Left renal pelvis (tissue), 4 donors: ENCODE data around the gene MLH1. TPM values are rescaled to one million over a fixed set of nuclear protein-coding genes. Genes with fewer than 3 reads are reported as not detected.
"Not testable (repeated sequence)": the region's sequence is repeated elsewhere in the genome, so short reads cannot be mapped to it uniquely, and the experiment has no call there.

ENCODE experiments used
- DNase-seq, 4 donors: peaks; one replicate each; pipeline ENCODE4 v3.0.0-alpha.2; 2013; ENCODE audit warnings: low read depth in 4 of 4, low spot score in 3 of 4
- polyA plus RNA-seq, 4 donors: library from polyadenylated mRNA; unstranded; fragments of 120-200 nt; gene quantifications; one replicate each; pipeline ENCODE4 v1.2.1, GENCODE V29; 2013; ENCODE audit not compliant: insufficient read length in 4 of 4

The MLH1 gene
- polyA plus RNA-seq, 4 donors = 41.5 to 53.5 (median 50.0) TPM

GRCh38 chr3:37031096-37031682 lies 37.9 kb downstream of the MLH1 start:
- DNase-seq = no peak

DNA sequence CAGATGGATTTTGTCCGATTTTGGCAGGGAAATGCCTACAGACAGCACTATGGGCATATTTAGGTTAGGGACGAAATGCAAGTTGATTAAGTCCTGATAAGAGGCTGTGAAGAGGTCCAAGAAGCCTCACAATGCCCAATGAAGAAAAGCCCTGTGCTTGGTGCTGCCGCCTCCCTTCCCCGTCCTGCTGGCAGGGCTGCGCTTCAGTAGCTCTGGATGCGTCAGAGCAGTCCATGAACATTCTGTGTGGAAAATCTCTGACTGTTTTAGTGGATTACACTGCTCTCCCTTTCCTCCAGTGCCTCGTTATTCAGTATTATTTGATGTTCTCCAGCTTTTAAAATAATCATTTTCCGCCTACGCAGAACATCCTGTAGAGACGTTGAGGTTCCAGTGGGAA lies 39.6 kb downstream of the MLH1 start:
- no peak for DNase-seq

- no peak for DNase-seq
Measured at GRCh38 chr3:37037352-37037751, 44.0 kb downstream of the MLH1 start.

- DNase-seq = no peak
Measured at GRCh38 chr3:37039161-37039846, 46.0 kb downstream of the MLH1 start.

DNA sequence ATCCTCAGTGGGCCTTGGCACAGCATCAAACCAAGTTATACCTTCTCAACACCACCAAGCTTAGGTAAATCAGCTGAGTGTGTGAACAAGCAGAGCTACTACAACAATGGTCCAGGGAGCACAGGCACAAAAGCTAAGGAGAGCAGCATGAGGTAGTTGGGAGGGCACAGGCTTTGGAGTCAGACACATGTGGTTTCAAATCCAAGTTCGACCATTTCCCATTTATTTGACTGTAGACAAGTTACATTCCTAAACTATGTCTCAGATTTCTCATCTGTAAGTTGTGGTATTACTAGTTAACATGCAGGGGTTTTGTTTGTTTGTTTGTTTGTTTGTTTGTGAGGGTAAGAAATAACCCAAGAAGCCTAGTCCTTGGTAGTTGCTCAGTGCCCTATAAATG lies 46.9 kb downstream of the MLH1 start:
- DNase-seq = no peak

GRCh38 chr3:37041546-37042195 lies 48.4 kb downstream of the MLH1 start:
- DNase-seq = no peak

- DNase-seq = not testable (repeated sequence)
Measured at GRCh38 chr3:37042712-37043111, 49.4 kb downstream of the MLH1 start.

DNA sequence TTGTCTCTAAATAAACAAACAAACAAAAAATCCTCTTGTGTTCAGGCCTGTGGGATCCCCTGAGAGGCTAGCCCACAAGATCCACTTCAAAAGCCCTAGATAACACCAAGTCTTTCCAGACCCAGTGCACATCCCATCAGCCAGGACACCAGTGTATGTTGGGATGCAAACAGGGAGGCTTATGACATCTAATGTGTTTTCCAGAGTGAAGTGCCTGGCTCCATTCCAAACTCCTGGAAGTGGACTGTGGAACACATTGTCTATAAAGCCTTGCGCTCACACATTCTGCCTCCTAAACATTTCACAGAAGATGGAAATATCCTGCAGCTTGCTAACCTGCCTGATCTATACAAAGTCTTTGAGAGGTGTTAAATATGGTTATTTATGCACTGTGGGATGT lies 57.0 kb downstream of the MLH1 start:
- DNase-seq = no peak

- DNase-seq = no peak
Measured at GRCh38 chr3:37052860-37053259, 59.5 kb downstream of the MLH1 start.

DNA sequence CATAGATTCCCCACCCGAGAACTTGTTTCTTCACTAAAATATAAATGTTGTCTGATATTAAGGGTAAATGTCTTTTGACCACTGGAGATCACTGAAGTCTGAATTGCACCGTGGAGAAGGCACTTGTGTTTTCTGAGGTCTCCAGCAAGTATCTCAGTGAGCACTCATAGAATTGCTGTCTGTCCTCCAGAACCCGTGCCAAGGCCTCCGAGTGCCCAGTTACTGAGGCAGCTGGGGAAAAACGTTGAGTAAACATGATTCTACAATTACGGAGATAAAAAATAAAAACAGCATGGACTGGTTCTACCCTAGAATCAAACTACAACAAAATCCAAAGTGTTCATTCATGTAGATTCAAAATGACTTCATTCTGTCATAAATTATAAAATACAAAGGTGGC lies 60.0 kb downstream of the MLH1 start:
- DNase-seq = no peak

DNA sequence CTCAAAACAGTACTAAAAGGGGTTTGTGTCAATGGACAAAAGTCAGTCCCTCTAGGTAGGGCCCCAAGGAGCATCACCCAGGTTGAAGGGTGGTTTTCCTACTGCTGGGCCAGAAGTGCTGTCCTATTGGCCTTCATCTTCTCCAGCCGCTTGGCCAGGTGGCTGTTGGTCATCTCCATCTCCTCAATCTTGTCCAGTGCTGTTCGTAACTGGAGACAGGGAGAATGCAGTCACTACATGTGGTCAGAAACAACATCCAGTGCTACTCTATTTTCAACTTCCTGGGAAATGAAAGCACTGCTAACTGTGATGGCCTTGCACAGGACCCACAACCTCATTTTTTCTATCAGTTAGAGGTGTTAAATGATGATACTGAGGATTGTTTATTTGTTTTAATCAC lies 60.4 kb downstream of the MLH1 start:
- DNase-seq = no peak

- no peak for DNase-seq
Measured at GRCh38 chr3:37054370-37054769, 61.1 kb downstream of the MLH1 start.

- not testable (repeated sequence) for DNase-seq
Measured at GRCh38 chr3:37055077-37055476, 61.8 kb downstream of the MLH1 start.

DNA sequence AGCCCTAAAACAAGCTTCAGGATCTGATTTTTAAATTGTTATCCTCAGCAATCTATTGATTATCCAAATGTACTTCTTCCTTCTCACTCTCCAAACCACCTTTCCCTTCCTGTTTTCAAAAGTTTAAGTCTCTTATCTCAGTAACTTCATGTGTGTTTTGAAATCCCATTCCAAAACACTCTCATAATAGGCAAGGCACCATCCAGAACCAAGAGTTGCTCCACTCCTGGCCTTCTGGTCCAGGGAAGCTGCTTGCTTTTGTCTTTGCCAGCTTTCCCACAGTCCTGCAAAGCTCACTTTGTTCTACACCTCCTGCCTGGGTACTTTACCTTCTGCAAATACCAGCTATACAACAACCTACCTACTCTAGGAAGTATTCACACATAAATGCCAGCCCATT lies 63.5 kb downstream of the MLH1 start:
- DNase-seq = no peak

DNA sequence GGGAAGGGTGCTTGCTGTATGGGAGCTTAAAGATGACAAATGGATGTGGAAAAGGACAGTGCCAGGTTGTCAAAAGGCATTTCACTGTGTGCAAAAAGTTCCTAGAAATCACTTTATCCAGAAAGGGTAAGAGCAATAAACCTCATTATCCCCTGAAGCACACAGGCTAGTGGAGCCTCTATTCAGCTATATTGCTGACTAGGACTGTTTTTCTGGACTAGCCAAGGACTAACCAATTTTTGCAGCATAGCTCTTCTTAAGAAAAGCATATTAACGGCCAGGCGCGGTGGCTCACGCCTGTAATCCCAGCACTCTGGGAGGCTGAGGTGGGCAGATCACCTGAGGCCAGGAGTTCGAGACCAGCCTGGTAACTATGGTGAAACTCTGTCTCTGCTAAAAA lies 64.8 kb downstream of the MLH1 start:
- no peak for DNase-seq

- no peak for DNase-seq
Measured at GRCh38 chr3:37064747-37065146, 71.4 kb downstream of the MLH1 start.

GRCh38 chr3:37067577-37067976 lies 74.3 kb downstream of the MLH1 start:
- no peak for DNase-seq

DNA sequence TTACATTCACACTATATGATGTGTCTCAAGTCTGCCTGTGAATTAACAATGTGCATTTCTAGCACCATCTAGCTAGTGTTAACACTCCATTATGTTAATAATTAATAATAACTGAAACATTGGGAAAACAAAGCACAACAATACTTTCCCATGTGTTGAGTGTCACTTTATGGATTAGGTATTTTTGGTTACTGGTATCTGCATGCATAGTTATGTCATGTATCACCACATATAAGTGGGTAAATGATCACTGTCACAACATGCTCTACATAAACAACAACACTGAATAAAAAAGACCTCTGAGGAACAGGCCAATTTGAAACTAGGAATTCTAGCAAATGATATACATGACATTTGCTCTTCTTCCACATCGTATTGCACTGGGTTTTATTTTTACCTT lies 74.7 kb downstream of the MLH1 start:
- no peak for DNase-seq

DNA sequence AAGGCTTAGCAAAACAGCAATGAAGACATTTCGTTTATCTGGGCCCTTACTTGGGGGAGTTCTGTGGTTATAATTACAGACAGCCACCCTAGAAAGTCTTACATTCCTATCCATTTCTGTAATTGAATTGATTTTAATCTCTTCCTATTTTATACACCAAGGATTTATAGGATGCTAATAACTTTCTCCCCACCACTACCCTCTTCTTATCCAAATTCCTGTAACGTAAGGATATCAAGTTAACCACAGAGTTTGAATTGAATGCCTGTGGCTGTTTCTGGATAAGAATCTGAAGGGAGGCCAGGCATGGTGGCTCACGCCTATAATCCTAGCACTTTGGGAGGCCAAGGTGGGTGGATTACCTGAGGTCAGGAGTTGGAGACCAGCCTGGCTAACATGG lies 78.6 kb downstream of the MLH1 start:
- DNase-seq = no peak

DNA sequence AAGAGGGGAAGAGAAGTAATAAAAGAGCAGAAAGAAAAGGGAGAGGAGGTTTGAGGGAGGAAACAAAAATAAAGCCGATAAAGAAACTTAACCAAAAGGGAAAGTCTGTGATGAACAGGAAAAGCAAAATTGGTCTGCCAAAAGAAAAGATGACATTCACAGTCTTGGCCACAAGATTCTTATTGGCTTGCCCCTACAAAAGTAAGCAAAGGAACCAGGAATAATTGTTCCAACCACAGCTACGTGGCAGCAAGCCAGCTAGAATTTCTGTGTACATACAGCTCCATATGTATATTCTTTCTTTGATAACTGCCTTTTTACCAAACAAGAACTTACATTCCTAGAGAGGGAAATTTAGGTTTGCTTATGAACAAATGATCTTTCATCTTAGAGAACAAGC lies 79.6 kb downstream of the MLH1 start:
- DNase-seq = no peak

DNA sequence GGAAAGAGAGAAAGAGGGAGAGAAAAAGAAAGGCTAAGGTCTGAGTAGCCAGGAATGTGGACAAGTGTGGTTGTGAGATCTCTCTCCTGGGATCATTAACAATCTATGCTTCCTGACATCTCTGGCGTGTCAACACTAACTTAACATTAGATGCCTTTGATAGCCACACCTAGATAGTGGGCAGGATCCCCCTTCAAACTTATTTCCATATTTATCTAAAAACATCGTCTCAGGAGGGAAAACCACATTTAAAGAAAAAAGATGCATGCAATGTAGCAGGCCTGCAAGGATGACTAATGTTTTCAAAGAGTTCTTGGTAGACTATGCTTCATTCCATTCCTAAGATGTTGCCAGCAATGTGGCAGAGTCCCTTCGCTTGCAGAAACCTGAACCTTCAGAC lies 80.9 kb downstream of the MLH1 start:
- no peak for DNase-seq

DNA sequence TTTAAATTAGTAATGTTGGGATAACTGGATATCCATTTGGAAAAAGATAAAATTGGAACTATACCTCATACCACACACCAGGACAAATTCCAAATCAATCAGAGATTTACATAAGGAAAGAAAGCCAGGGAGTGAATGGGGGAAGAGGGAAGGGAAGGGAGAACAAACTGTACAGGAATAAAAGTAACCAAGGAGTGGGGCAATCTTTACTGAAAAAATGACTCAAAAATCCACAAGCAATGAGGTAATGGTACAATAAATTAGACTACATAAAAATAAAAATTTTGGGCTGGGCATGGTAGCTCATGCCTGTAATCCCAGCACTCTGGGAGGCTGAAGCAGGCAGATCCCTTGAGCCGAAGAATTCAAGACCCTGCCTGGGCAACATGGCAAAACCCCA lies 82.6 kb downstream of the MLH1 start:
- no peak for DNase-seq
